ENCODE measurements around the gene SORT1.
"Not testable (repeated sequence)": the region's sequence is repeated elsewhere in the genome, so short reads cannot be mapped to it uniquely, and the experiment has no call there.

The SORT1 gene

DNA sequence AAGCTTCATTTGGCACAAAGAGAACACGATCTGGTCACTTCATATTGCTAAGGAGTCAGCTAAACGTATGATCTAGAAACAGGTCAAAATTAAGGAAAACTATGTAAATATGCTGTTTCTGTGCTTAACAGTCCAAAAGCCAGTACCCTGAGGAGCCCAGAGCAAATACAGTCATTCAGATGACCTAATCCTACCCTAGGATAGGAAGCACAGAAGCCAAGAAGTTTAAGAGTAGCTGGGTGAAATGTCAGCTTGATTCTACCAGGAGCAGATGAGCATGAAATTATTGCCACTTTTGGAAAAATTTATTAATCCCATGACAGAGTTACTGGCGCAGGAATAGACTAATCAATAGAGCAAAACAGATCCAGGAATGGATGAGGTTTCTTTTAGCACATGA lies 18.3 kb downstream of the SORT1 start:
- no peak for DNase-seq

GRCh38 chr1:109377698-109378097 lies 20.0 kb downstream of the SORT1 start:
- DNase-seq, result no peak

DNA sequence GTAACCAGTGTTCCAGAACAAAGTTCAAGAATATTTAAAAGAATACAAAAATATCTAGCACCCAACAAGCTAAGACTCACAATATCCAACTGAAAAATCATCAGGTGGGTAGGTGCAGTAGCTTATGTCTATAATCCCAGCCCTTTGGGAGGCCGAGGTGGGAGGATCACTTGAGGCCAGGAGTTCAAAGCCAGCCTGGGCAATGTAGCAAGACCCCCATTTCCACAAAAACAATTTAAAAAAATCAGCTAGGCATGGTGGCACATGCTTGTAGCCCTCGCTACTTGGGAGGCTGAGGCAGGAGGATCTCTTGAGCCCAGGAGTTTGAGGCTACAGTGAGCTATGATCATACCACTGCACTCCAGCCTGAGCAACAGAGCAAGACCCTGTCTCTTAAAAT lies 24.0 kb downstream of the SORT1 start:
- not testable (repeated sequence) for DNase-seq

DNA sequence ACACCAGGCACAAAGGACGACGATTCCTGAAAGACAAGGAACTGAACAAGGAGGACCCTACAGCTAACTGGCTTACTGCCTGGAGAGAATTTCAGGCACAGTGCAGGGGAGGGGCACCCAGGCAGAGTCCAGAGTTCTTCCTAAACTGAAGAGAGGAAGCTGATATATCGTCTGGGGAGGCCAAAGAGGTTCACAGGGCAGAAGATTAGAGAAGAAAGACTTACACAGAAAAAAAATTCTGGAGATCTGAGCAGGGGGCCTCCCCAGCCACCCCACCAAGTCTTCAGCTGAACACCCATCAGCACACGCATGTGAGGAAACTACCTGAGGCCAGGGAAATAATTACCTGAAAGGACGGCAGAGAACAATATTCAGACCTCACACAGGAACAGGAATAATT lies 24.6 kb downstream of the SORT1 start:
- no peak for DNase-seq

GRCh38 chr1:109372281-109372680 lies 25.4 kb downstream of the SORT1 start:
- DNase-seq, result no peak

DNA sequence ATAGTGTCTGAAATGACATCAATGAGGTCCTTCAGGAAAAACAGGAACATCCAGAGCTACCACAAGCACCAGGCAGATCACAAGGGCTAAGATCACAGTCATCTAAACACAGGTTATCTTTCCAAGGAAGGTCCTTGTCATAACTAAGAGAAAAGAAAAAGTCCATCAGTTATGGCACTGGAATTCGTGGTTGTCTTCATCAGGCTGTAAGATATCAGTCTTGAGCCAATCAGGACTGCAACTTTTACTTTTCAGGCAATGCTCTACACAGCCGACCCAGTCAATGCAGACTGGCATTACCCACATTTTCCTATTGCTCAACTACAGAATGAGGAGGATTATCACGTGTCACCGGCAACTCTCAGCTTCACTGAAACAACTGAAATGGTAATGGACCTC lies 26.4 kb downstream of the SORT1 start:
- DNase-seq, result peak in 1 of 2 experiments; percentile 32

DNA sequence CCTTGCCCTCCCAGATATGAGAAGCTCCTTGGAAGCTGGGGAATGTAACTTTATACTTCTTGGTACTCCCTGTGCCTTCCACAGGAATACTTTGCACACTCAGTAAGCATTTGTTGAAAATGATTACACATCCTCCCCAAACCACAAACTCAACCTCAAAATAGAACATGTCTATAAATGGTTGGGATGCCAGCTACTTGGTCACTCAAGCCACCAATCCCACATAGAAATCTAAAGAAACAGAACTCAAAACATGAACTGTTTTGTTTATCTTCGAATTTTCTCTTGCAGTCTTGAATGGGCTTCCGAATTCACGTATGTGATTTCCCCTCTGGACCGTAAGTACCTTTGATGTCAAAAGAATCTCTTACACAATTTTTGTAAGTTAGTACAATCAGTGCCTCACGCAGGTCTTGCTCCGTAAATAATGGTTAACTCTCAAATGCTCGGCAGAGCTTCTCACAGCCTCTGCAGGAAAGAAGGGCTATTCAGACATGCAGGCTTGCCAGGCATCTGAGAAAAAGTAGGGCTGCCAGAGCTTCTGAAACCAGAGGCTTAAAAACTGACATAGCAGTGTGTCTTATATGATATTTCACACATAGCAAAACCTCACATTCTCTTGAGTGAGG lies 26.9 kb downstream of the SORT1 start:
- no peak for DNase-seq

DNA sequence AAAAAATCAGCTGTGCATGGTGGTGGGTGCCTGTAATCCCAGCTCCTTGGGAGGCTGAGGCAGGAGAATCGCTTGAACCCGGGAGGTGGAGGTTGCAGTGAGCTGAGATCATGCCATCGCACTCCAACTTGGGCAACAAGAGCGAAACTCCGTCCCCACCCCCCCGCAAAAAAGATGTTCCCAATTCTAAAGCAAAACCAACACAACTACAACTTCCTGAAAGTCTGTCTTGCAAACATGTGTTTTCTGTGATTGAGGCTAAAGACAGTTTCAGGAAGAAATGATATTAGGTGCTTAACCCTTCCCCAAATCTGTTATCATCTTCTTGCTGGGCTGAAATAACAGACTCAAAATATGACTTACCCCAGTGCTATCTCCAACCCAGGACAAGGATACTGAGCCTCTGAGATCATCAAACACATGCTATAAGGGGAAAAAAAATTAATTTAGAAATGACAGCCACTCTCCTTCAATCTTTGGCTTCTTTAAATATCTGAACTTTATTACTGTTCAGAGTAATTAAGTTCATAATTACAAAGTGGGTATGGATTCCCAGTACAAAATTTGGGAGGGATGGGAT lies 28.5 kb downstream of the SORT1 start:
- no peak for DNase-seq

GRCh38 chr1:109368464-109368863 lies 29.3 kb downstream of the SORT1 start:
- DNase-seq, result no peak

GRCh38 chr1:109367626-109368025 lies 30.1 kb downstream of the SORT1 start:
- DNase-seq, result no peak

DNA sequence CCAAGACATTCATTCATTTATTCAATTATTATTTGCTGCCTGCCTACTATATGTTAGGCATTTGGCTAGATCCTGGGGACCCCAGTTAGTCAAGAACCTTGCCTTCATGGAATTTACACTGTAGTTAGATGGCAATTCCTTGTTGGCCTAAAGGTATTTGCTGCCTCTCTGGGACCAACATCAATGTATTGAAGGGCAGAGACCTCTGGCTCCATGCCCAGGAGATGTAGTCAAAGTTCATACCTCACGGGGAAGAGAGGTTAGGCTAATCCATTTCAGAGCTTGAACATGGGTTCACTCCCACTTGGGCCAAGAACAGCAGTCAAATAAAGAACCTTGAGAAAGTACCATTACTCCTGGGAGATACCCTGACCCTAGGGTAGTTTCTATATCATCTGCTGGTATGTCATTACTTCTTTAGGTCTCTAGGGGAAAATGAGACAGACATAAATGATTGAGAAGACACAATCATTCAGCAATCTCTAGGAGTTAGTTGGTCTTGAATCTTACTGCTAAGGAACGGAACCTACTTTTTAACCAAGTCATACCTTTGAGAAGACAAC lies 32.0 kb downstream of the SORT1 start:
- DNase-seq, result no peak

GRCh38 chr1:109361649-109362048 lies 36.1 kb downstream of the SORT1 start:
- DNase-seq, result no peak

- no peak for DNase-seq
Measured at GRCh38 chr1:109361069-109361468, 36.6 kb downstream of the SORT1 start.

- DNase-seq, result no peak
Measured at GRCh38 chr1:109357616-109358015, 40.1 kb downstream of the SORT1 start.

DNA sequence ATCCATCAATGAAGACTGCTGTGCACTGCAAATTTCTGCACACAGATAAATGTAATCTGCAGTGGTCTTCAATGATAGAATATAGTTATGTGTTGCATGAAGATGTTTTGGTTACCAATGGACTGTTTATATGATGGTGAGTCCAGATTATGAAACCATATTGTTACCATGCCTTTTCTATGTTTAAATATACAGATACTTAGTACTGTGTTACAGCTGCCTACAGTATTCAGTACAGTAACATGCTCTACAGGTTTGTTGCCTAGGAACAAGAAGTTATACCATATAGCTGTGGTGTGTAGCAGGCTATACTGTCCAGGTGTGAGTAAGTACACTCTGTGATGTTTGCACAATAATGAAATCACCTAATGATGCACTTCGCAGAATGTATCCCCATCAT lies 40.8 kb downstream of the SORT1 start:
- DNase-seq, result no peak

DNA sequence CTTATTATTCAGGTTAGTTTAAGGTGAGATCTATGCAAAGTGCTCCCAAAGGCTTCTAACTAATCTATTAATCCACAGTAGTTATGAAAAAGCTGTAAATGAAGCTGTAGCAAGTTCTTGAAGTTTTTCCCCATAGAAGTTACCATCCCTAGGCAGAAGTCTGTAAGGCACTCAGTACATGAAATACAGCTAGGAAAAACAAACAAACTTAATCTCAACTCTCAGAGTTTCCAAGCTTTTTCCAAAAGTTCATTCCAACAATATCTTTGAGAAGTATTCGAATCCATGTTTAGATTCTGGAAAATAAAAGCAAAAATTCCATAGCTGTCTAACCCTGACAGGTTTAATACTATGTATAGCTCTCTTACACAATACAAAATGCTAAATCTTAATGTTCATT lies 41.2 kb downstream of the SORT1 start:
- no peak for DNase-seq

GRCh38 chr1:109354929-109355328 lies 42.8 kb downstream of the SORT1 start:
- no peak for DNase-seq

DNA sequence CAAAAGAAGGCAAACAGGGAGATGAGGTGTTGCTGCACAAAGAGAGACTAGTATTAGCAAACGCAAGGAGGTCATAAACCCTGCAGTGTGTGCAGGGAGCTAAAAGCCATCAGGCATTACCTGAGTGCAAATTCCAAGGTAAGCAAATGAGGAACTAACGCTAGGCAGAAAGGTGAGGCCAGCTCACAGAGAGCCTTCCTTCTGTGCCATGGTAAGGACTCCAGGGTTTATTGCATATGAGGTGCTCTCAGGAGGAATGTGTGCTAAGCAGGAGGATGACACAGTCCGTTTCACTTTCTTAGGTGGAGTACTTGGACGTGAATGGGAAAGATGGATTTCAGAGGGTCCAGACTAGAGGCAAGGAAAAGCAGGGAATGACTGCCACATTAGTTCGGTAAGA lies 46.3 kb downstream of the SORT1 start:
- no peak for DNase-seq

- no peak for DNase-seq
Measured at GRCh38 chr1:109350655-109351054, 47.1 kb downstream of the SORT1 start.

DNA sequence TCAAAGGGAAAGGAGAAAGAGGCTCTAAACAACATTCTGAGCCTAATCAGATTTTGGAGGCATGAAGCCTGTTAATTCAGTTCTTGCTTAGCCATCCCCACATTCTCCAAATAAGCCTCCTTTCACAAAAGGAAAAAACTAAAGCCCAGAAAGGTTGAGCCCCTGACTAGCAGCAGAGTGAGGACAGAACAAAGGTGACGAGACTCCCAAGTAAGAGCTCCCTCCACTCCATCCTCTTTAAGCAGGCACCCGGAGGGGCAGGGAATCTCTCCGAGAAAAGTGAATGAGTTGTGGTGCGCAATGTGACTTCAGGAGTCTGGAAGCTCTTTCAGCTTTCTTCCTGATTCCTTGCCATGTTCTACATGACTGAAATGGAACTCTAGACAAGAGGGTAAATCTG lies 47.5 kb downstream of the SORT1 start:
- DNase-seq, result no peak

GRCh38 chr1:109347511-109347910 lies 50.2 kb downstream of the SORT1 start:
- no peak for DNase-seq

GRCh38 chr1:109341944-109342930 lies 55.5 kb downstream of the SORT1 start:
- DNase-seq, result no peak

DNA sequence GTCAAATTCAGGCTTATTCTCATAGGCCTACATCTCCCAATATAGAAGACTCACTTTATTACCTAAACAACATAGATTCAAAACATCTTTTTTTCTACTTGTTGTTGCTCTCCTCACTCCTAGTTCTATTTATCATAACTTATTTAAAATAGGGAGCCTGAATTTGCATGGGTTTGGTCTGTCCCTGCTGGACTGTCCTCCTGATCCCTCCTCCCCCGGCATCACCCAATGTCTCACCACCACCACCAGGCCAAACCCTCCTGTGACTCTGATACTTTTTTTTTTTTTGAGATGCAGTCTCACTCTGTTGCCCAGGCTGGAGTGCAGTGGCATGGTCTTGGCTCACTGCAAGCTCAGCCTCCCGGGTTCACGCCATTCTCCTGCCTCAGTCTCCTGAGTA lies 59.1 kb downstream of the SORT1 start:
- no peak for DNase-seq

DNA sequence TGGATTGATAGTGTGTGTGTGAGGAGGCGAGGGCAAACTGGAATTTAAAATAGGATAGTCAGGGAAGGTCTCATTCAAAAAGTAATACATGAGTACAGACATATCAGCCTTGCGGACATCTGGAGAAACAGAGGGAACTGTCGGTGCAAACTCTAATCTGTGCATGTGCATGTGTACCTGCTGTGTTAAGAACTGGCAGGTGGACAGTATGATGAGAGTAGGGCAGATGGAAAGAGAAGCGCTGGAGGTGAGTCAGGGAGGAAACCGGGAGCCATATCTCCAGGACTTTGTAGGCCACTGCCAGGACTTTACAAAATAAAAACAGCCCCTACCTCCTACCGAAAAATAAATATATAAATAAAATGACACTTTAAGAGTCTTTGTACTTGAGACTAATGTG lies 59.6 kb downstream of the SORT1 start:
- no peak for DNase-seq
